ENCODE measurements around the gene TMBIM6. TPM values are rescaled to one million over a fixed set of nuclear protein-coding genes. Genes with fewer than 3 reads are reported as not detected.
"Not testable (repeated sequence)": the region's sequence is repeated elsewhere in the genome, so short reads cannot be mapped to it uniquely, and the experiment has no call there.

The TMBIM6 gene
- total RNA-seq, 1 experiment from 2014 or later = 386 TPM

DNA sequence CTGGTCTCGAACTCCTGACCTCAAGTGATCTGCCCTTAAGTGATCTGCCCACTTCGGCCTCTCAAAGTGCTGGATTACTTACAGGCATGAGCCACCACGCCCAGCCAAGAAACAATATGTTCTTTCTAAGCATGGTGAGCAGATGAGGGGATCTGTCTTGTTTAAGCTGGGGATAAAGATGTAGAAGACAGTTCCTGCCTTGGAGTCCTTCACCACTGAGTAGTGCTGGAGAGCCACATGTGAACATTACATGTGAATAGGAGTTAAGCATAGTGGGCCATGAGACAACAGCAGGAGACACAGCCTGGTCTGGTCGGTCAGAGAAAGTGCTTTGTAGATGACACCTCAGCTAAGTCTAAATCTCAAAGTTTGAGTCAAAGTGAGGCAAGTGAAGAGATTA lies 26.0 kb downstream of the TMBIM6 start:
- Histone ChIP-seq H3K27me3 (ENCODE audit: low read length) (no peaks in the 10 kb centered on the region), H3K36me3 (ENCODE audit: insufficient read depth, low read length) (peaks cover 20% of the 10 kb centered on the region), H3K4me1 (ENCODE audit: low read length) (no peaks in the 10 kb centered on the region), H4K20me1 (ENCODE audit: insufficient read depth, low read depth, low read length) (peaks cover 3% of the 10 kb centered on the region; the same call in 1 of the 2 replicates), H3K9me3 (ENCODE audit: low read length) (no peaks in the 10 kb centered on the region), H3K9ac (ENCODE audit: low read length) (no peak overlapping the region), H3K4me2 (ENCODE audit: low read depth, low read length, poor library complexity, severe bottlenecking) (no peak overlapping the region), H3K79me2 (ENCODE audit: low read length) (no peaks in the 10 kb centered on the region), H2AFZ (ENCODE audit: low read length) (no peak overlapping the region), H3K4me3 (ENCODE audit: low read length) (no peak overlapping the region), H3K27ac (ENCODE audit: low read length) (no peak overlapping the region), H3K9me2 (replicated peaks; ENCODE audit: insufficient read depth, low read length) (no peaks in the 10 kb centered on the region)
- no peak for DNase-seq

GRCh38 chr12:49773102-49773501 lies 31.7 kb downstream of the TMBIM6 start:
- not testable (repeated sequence) for H3K36me3 ChIP-seq (ENCODE audit: insufficient read depth, low read length); H3K9ac ChIP-seq (ENCODE audit: low read length); H3K27ac ChIP-seq (ENCODE audit: low read length); H4K20me1 ChIP-seq (ENCODE audit: insufficient read depth, low read depth, low read length); H3K79me2 ChIP-seq (ENCODE audit: low read length); H3K4me2 ChIP-seq (ENCODE audit: low read depth, low read length, poor library complexity, severe bottlenecking); H2AFZ ChIP-seq (ENCODE audit: low read length); H3K27me3 ChIP-seq (ENCODE audit: low read length); DNase-seq; H3K4me3 ChIP-seq (ENCODE audit: low read length); H3K9me2 ChIP-seq (replicated peaks; ENCODE audit: insufficient read depth, low read length); H3K9me3 ChIP-seq (ENCODE audit: low read length)
- peaks cover 13% of the 10 kb centered on the region for H3K4me1 ChIP-seq (ENCODE audit: low read length)

DNA sequence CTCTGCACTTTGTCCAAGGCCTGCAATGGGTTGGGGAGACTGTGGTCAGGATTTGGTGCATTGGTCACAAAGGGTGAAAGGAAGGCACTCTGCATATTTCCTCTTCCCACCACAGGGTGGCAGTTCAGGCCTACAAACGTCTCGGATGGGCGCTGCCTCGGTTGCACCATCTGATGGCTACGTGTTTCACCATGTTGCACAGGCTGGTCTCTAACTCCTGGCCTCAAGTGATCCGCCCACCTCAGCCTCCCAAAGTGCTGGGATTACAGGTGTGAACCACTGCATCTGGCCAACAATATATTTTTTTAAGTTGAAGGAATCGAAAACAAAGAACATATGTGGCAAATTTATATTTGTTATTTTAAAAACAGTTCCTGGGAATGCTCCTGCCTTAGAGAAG lies 35.1 kb downstream of the TMBIM6 start:
- no peaks in the 10 kb centered on the region for H3K9me2 ChIP-seq (replicated peaks; ENCODE audit: insufficient read depth, low read length)
- H3K27ac ChIP-seq (ENCODE audit: low read length) = no peak overlapping the region
- H3K36me3 ChIP-seq (ENCODE audit: insufficient read depth, low read length) = no peaks in the 10 kb centered on the region
- no peaks in the 10 kb centered on the region for H3K79me2 ChIP-seq (ENCODE audit: low read length)
- H3K4me2 ChIP-seq (ENCODE audit: low read depth, low read length, poor library complexity, severe bottlenecking) = peak overlapping the region; percentile 27
- peak; percentile 93 for DNase-seq
- peak overlapping the region; percentile 79; the same call in 1 of the 2 replicates for H2AFZ ChIP-seq (ENCODE audit: low read length)
- peak overlapping the region; percentile 36 for H3K9ac ChIP-seq (ENCODE audit: low read length)
- no peaks in the 10 kb centered on the region for H3K27me3 ChIP-seq (ENCODE audit: low read length)
- H4K20me1 ChIP-seq (ENCODE audit: insufficient read depth, low read depth, low read length) = no peaks in the 10 kb centered on the region
- peaks cover 14% of the 10 kb centered on the region for H3K4me1 ChIP-seq (ENCODE audit: low read length)
- H3K9me3 ChIP-seq (ENCODE audit: low read length) = no peaks in the 10 kb centered on the region
- H3K4me3 ChIP-seq (ENCODE audit: low read length) = no peak overlapping the region

- H3K79me2 ChIP-seq (ENCODE audit: low read length) = no peaks in the 10 kb centered on the region
Measured at GRCh38 chr12:49776858-49777257, 35.5 kb downstream of the TMBIM6 start.

GRCh38 chr12:49777341-49777740 lies 36.0 kb downstream of the TMBIM6 start:
- no peak overlapping the region for H3K27ac ChIP-seq (ENCODE audit: low read length)
- H3K4me1 ChIP-seq (ENCODE audit: low read length) = peaks cover 14% of the 10 kb centered on the region
- H3K4me3 ChIP-seq (ENCODE audit: low read length) = no peak overlapping the region
- H3K9me2 ChIP-seq (replicated peaks; ENCODE audit: insufficient read depth, low read length) = no peaks in the 10 kb centered on the region
- no peaks in the 10 kb centered on the region for H3K9me3 ChIP-seq (ENCODE audit: low read length)
- H3K36me3 ChIP-seq (ENCODE audit: insufficient read depth, low read length) = no peaks in the 10 kb centered on the region
- H3K4me2 ChIP-seq (ENCODE audit: low read depth, low read length, poor library complexity, severe bottlenecking) = no peak overlapping the region
- no peak overlapping the region for H2AFZ ChIP-seq (ENCODE audit: low read length)
- no peaks in the 10 kb centered on the region for H4K20me1 ChIP-seq (ENCODE audit: insufficient read depth, low read depth, low read length)
- H3K79me2 ChIP-seq (ENCODE audit: low read length) = no peaks in the 10 kb centered on the region
- no peak for DNase-seq
- no peak overlapping the region for H3K9ac ChIP-seq (ENCODE audit: low read length)
- no peaks in the 10 kb centered on the region for H3K27me3 ChIP-seq (ENCODE audit: low read length)

More at GRCh38 chr12:49776858-49777257, 35.5 kb downstream of the TMBIM6 start:
- peak overlapping the region; percentile 36 for H3K9ac ChIP-seq (ENCODE audit: low read length)
- H3K9me2 ChIP-seq (replicated peaks; ENCODE audit: insufficient read depth, low read length) = no peaks in the 10 kb centered on the region
- DNase-seq = no peak
- H3K27ac ChIP-seq (ENCODE audit: low read length) = no peak overlapping the region
- no peaks in the 10 kb centered on the region for H3K9me3 ChIP-seq (ENCODE audit: low read length)
- H2AFZ ChIP-seq (ENCODE audit: low read length) = peak overlapping the region; percentile 79; the same call in 1 of the 2 replicates
- H3K4me3 ChIP-seq (ENCODE audit: low read length) = no peak overlapping the region
- H3K4me2 ChIP-seq (ENCODE audit: low read depth, low read length, poor library complexity, severe bottlenecking) = peak overlapping the region; percentile 27
- peaks cover 14% of the 10 kb centered on the region for H3K4me1 ChIP-seq (ENCODE audit: low read length)
- H3K27me3 ChIP-seq (ENCODE audit: low read length) = no peaks in the 10 kb centered on the region
- H3K36me3 ChIP-seq (ENCODE audit: insufficient read depth, low read length) = no peaks in the 10 kb centered on the region
- H4K20me1 ChIP-seq (ENCODE audit: insufficient read depth, low read depth, low read length) = no peaks in the 10 kb centered on the region

- H3K36me3 ChIP-seq (ENCODE audit: insufficient read depth, low read length) = no peaks in the 10 kb centered on the region
- no peaks in the 10 kb centered on the region for H3K79me2 ChIP-seq (ENCODE audit: low read length)
- no peaks in the 10 kb centered on the region for H3K27me3 ChIP-seq (ENCODE audit: low read length)
- DNase-seq = peak; percentile 85
- H3K4me2 ChIP-seq (ENCODE audit: low read depth, low read length, poor library complexity, severe bottlenecking) = peak overlapping the region; percentile 18
- H3K4me1 ChIP-seq (ENCODE audit: low read length) = peaks cover 14% of the 10 kb centered on the region
- no peak overlapping the region for H3K27ac ChIP-seq (ENCODE audit: low read length)
- H2AFZ ChIP-seq (ENCODE audit: low read length) = peak overlapping the region; percentile 13; the same call in 1 of the 2 replicates
- no peaks in the 10 kb centered on the region for H4K20me1 ChIP-seq (ENCODE audit: insufficient read depth, low read depth, low read length)
- no peak overlapping the region for H3K4me3 ChIP-seq (ENCODE audit: low read length)
- H3K9me3 ChIP-seq (ENCODE audit: low read length) = no peaks in the 10 kb centered on the region
- no peak overlapping the region for H3K9ac ChIP-seq (ENCODE audit: low read length)
- no peaks in the 10 kb centered on the region for H3K9me2 ChIP-seq (replicated peaks; ENCODE audit: insufficient read depth, low read length)
Measured at GRCh38 chr12:49777800-49778748, 36.7 kb downstream of the TMBIM6 start.

- Histone ChIP-seq H3K9ac (ENCODE audit: low read length) (no peak overlapping the region), H3K27ac (ENCODE audit: low read length) (no peak overlapping the region), H3K4me2 (ENCODE audit: low read depth, low read length, poor library complexity, severe bottlenecking) (no peak overlapping the region), H3K4me1 (ENCODE audit: low read length) (peaks cover 14% of the 10 kb centered on the region), H3K36me3 (ENCODE audit: insufficient read depth, low read length) (no peaks in the 10 kb centered on the region), H3K9me3 (ENCODE audit: low read length) (no peaks in the 10 kb centered on the region), H4K20me1 (ENCODE audit: insufficient read depth, low read depth, low read length) (no peaks in the 10 kb centered on the region), H2AFZ (ENCODE audit: low read length) (no peak overlapping the region), H3K27me3 (ENCODE audit: low read length) (no peaks in the 10 kb centered on the region), H3K79me2 (ENCODE audit: low read length) (no peaks in the 10 kb centered on the region), H3K4me3 (ENCODE audit: low read length) (no peak overlapping the region), H3K9me2 (replicated peaks; ENCODE audit: insufficient read depth, low read length) (no peaks in the 10 kb centered on the region)
- no peak for DNase-seq
Measured at GRCh38 chr12:49779581-49779980, 38.2 kb downstream of the TMBIM6 start.

DNA sequence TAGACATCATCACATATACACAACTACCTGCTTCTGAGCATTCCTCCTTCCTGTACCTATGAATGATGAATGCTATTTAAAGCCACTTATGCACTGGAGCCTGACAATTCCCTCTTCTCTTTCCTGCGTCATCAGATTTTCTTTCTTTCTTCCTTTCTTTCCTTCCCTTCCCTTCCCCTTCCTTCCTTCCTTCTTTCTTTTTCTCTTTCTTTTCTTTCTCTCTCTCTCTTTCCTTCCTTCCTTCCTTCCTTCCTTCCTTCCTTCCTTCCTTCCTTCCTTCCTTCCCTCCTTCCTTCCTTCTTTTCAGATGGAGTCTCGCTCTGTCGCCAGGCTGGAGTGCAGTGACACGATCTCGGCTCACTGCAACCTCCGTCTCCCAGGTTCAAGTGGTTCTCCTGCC lies 39.6 kb downstream of the TMBIM6 start:
- H3K4me1 ChIP-seq (ENCODE audit: low read length) = peaks cover 14% of the 10 kb centered on the region
- not testable (repeated sequence) for H3K4me2 ChIP-seq (ENCODE audit: low read depth, low read length, poor library complexity, severe bottlenecking); H3K36me3 ChIP-seq (ENCODE audit: insufficient read depth, low read length); H3K27ac ChIP-seq (ENCODE audit: low read length); H3K9me3 ChIP-seq (ENCODE audit: low read length); H2AFZ ChIP-seq (ENCODE audit: low read length); DNase-seq; H3K4me3 ChIP-seq (ENCODE audit: low read length); H3K9me2 ChIP-seq (replicated peaks; ENCODE audit: insufficient read depth, low read length); H3K9ac ChIP-seq (ENCODE audit: low read length); H4K20me1 ChIP-seq (ENCODE audit: insufficient read depth, low read depth, low read length); H3K27me3 ChIP-seq (ENCODE audit: low read length); H3K79me2 ChIP-seq (ENCODE audit: low read length)
